Measurements from ENCODE around the gene PPA1. TPM values are rescaled to one million over a fixed set of nuclear protein-coding genes. Genes with fewer than 3 reads are reported as not detected.

Gene PPA1
- polyA plus RNA-seq, 1 donor (not counting 4 experiments of a cell fraction or from before 2014, with no cell fraction given) = 324 TPM

DNA sequence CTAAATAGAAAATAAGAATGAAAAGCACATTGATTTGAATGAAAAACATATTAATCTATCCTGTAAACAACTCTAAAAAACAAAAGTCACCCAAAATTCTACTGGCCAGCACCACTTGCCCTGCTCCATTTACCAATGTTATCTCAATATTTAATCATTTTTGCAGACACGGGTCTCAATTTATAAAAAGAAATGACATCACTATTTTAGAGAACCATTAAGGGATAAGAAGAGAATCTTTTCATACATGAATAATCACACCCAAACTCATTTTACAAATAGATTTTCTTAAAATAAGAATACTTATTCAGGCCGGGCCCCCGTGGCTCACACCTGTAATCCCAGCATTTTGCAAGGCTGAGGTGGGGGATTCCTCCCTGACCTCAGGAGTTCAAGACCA lies 66.8 kb downstream of the PPA1 start:
- H3K9me1 ChIP-seq (ENCODE audit: control insufficient read depth, extremely low read depth, insufficient read depth, low read length) = peaks cover 3% of the 10 kb centered on the region
- H3K36me3 ChIP-seq (ENCODE audit: control insufficient read depth in 2 of 2, extremely low read depth in 1 of 2, insufficient read depth in 2 of 2, low read length in 2 of 2) = peaks cover 2 to 13% of the 10 kb centered on the region in 2 experiments
- no peak overlapping the region for H2AFZ ChIP-seq (ENCODE audit: control insufficient read depth, low read length)
- H3K79me2 ChIP-seq (ENCODE audit: control insufficient read depth, insufficient read depth, low read length) = peaks cover 87% of the 10 kb centered on the region
- H3K4me3 ChIP-seq (ENCODE audit: control insufficient read depth in 2 of 3, extremely low read depth in 1 of 3, insufficient read depth in 2 of 3, low read depth in 1 of 3, low read length in 3 of 3) = no peak overlapping the region
- no peaks in the 10 kb centered on the region for H3K27me3 ChIP-seq (ENCODE audit: control insufficient read depth, extremely low read depth, insufficient read depth, low read length)
- TF ChIP-seq, protein P1, sequence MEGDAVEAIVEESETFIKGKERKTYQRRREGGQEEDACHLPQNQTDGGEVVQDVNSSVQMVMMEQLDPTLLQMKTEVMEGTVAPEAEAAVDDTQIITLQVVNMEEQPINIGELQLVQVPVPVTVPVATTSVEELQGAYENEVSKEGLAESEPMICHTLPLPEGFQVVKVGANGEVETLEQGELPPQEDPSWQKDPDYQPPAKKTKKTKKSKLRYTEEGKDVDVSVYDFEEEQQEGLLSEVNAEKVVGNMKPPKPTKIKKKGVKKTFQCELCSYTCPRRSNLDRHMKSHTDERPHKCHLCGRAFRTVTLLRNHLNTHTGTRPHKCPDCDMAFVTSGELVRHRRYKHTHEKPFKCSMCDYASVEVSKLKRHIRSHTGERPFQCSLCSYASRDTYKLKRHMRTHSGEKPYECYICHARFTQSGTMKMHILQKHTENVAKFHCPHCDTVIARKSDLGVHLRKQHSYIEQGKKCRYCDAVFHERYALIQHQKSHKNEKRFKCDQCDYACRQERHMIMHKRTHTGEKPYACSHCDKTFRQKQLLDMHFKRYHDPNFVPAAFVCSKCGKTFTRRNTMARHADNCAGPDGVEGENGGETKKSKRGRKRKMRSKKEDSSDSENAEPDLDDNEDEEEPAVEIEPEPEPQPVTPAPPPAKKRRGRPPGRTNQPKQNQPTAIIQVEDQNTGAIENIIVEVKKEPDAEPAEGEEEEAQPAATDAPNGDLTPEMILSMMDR (optimal IDR thresholded peaks at IDR 0.05 in 1 of 3, IDR thresholded peaks at IDR 0.05 in 1 of 3, conservative IDR thresholded peaks at IDR 0.05 in 1 of 3; ENCODE audit: extremely low read depth in 1 of 3, insufficient read depth in 2 of 3, low read length in 3 of 3) = no peak
- TF ChIP-seq EZH2 (IDR thresholded peaks at IDR 0.05; ENCODE audit: low read length) = no peak
- H3K4me1 ChIP-seq (ENCODE audit: control insufficient read depth, extremely low read depth, insufficient read depth, low read length) = peaks cover 7% of the 10 kb centered on the region
- no peak overlapping the region for H3K27ac ChIP-seq (ENCODE audit: control insufficient read depth, insufficient read depth, low read length)
- dilution Hi-C loops (cut with MboI; ENCODE audit: extremely low pct_ligation_motif_present, low sequenced_read_pairs) = no loop called here
- H4K20me1 ChIP-seq (ENCODE audit: control insufficient read depth, extremely low read depth, insufficient read depth, low read length) = peaks cover 4% of the 10 kb centered on the region
- no peak for FAIRE-seq
- DNase-seq (ENCODE audit: low read depth, low spot score) = no peak
- no peak overlapping the region for H3K4me2 ChIP-seq (ENCODE audit: control insufficient read depth, extremely low read depth, insufficient read depth, low read depth, low read length)
- no peak overlapping the region for H3K9ac ChIP-seq (ENCODE audit: control insufficient read depth, extremely low read depth, insufficient read depth, low read length)
- H3K9me3 ChIP-seq (ENCODE audit: control insufficient read depth, low read depth, low read length) = no peaks in the 10 kb centered on the region

DNA sequence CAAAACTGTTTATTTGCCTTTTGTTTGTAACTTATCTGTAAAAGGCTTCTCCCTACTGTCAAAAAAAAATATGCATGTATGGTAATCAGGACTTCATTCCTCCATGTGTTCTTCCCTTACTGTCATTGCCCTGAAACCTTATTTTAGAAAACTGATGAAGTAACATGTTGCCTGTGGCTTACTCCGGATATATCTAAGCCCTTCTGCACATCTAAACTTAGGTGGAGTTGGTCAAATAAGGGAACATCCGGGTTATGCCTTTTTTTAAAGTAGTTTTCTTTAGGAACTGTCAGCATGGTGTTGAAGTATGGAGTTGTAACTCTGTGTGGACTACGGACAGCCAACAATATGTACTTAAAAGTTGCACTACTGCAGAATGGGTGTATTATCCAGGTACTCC lies 69.1 kb downstream of the PPA1 start:
- Histone ChIP-seq H4K20me1 (ENCODE audit: control insufficient read depth, extremely low read depth, insufficient read depth, low read length) (peaks cover 4% of the 10 kb centered on the region), H3K4me1 (ENCODE audit: control insufficient read depth, extremely low read depth, insufficient read depth, low read length) (peaks cover 7% of the 10 kb centered on the region)
- FAIRE-seq = no peak

More for the DNA sequence above, 69.1 kb downstream of the PPA1 start:
- Histone ChIP-seq H3K9ac (ENCODE audit: control insufficient read depth, extremely low read depth, insufficient read depth, low read length) (no peak overlapping the region), H3K27ac (ENCODE audit: control insufficient read depth, insufficient read depth, low read length) (no peak overlapping the region), H3K79me2 (ENCODE audit: control insufficient read depth, insufficient read depth, low read length) (peaks cover 83% of the 10 kb centered on the region), H3K4me2 (ENCODE audit: control insufficient read depth, extremely low read depth, insufficient read depth, low read depth, low read length) (no peak overlapping the region), H3K9me3 (ENCODE audit: control insufficient read depth, low read depth, low read length) (no peaks in the 10 kb centered on the region), H3K9me1 (ENCODE audit: control insufficient read depth, extremely low read depth, insufficient read depth, low read length) (peaks cover 3% of the 10 kb centered on the region), H3K27me3 (ENCODE audit: control insufficient read depth, extremely low read depth, insufficient read depth, low read length) (no peaks in the 10 kb centered on the region), H2AFZ (ENCODE audit: control insufficient read depth, low read length) (no peak overlapping the region), H3K36me3 (ENCODE audit: control insufficient read depth in 2 of 2, extremely low read depth in 1 of 2, insufficient read depth in 2 of 2, low read length in 2 of 2) (peaks cover 6 to 19% of the 10 kb centered on the region in 2 experiments), H3K4me3 (ENCODE audit: control insufficient read depth in 2 of 3, extremely low read depth in 1 of 3, insufficient read depth in 2 of 3, low read depth in 1 of 3, low read length in 3 of 3) (no peak overlapping the region)
- dilution Hi-C loops (cut with MboI; ENCODE audit: extremely low pct_ligation_motif_present, low sequenced_read_pairs) = no loop called here
- TF ChIP-seq, protein P1 (optimal IDR thresholded peaks at IDR 0.05 in 1 of 3, IDR thresholded peaks at IDR 0.05 in 1 of 3, conservative IDR thresholded peaks at IDR 0.05 in 1 of 3; ENCODE audit: extremely low read depth in 1 of 3, insufficient read depth in 2 of 3, low read length in 3 of 3) = no peak
- TF ChIP-seq EZH2 (IDR thresholded peaks at IDR 0.05; ENCODE audit: low read length) = no peak
- DNase-seq (ENCODE audit: low read depth, low spot score) = no peak

Data from keratinocyte (primary cell).